Stimulated activated CD8-positive, alpha-beta memory T cell treated with anti-CD3 and anti-CD28 coated beads, Interleukin-12 subunit alpha, Interleukin-12 subunit beta, amount 100 ng/mL, for 4 hours (primary cell): ENCODE data around the gene OVOL2.

Experiments used
- DNase-seq: peaks from one replicate; pipeline ENCODE4 v3.0.0-alpha.2; 2020; ENCODE audit warnings: low read depth

Gene OVOL2

DNA sequence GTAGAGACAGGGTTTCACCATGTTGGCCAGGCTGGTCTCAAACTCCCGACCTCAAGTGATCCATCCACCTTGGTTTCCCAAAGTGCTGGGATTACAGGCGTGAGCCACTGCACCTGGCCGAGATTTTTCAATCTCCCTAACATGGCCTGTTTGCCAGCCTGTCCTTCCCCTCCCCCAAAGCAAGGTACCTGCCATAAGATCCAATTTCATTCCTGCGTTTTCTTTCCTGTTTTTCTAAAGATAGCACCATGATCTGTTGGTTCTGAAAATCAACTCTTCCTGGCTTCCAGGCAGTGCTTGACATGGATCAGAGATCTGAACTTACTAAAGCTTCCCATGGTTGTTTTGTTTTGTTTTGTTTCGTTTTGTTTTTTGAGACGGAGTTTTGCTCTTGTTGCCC is 81.4 kb downstream of the OVOL2 start:
- DNase-seq = no peak
